WTC11 (cell line): ENCODE measurements around the gene WDR90. TPM values are rescaled to one million over a fixed set of nuclear protein-coding genes. Genes with fewer than 3 reads are reported as not detected.

Experiments used
- ATAC-seq: fragments of 200-7000 bp; cut with Tn5 transposase; 2 replicates; pipeline ENCODE4 v1.10.0; 2021; ENCODE audit warnings: mild to moderate bottlenecking, moderate library complexity
- CTCF ChIA-PET: fragments of 300-600 bp; sonication (Branson Sonifier 250); formaldehyde crosslinking; loops from one replicate; lab custom pipeline; 2021; ENCODE audit warnings: antibody characterized with exemption; lab: Charles Lee
- POLR2A ChIA-PET: fragments of 350-600 bp; sonication (Branson Sonifier 250); formaldehyde crosslinking; loops from one replicate; lab custom pipeline; 2021; ENCODE audit warnings: antibody characterized with exemption; lab: Charles Lee
- DNase-seq: peaks from one replicate; pipeline ENCODE4 v3.0.0; 2021; ENCODE audit warnings: low spot score
- H3K27ac Mint-ChIP-seq: 2 replicates; pipeline ENCODE4 v1.8.0; 2021; ENCODE audit warnings: mixed read lengths
- H3K27me3 Mint-ChIP-seq: 2 replicates; pipeline ENCODE4 v1.8.0; 2021; ENCODE audit warnings: low read depth, mild to moderate bottlenecking, moderate library complexity, mixed read lengths
- H3K36me3 Mint-ChIP-seq: 2 replicates; pipeline ENCODE4 v1.8.0; 2021; ENCODE audit warnings: mixed read lengths
- H3K4me1 Mint-ChIP-seq: 2 replicates; pipeline ENCODE4 v1.8.0; 2022; ENCODE audit warnings: mixed read lengths
- H3K4me3 Mint-ChIP-seq: 2 replicates; pipeline ENCODE4 v1.8.0; 2021; ENCODE audit warnings: mild to moderate bottlenecking, moderate library complexity, mixed read lengths
- H3K9me3 Mint-ChIP-seq: 2 replicates; pipeline ENCODE4 v1.8.0; 2021; ENCODE audit warnings: mixed read lengths
- AFF4 ChIP-seq: sonication (generic); formaldehyde crosslinking; IDR thresholded peaks from 2 replicates; pipeline ENCODE4 v1.8.1; 2023; ENCODE audit warnings: mild to moderate bottlenecking, missing genetic modification reagents, borderline replicate concordance
- ATF6 ChIP-seq: sonication (generic); formaldehyde crosslinking; IDR thresholded peaks from 2 replicates; pipeline ENCODE4 v1.8.1; 2023; ENCODE audit warnings: mild to moderate bottlenecking, missing genetic modification reagents
- CREM ChIP-seq: sonication (generic); formaldehyde crosslinking; IDR thresholded peaks from 2 replicates; pipeline ENCODE4 v1.8.1; 2022; ENCODE audit warnings: mild to moderate bottlenecking, missing genetic modification reagents, moderate library complexity
- HMGXB4 ChIP-seq: sonication (generic); formaldehyde crosslinking; IDR thresholded peaks from 2 replicates; pipeline ENCODE4 v1.8.1; 2023; ENCODE audit warnings: mild to moderate bottlenecking, moderate library complexity, missing genetic modification reagents
- MLX ChIP-seq: sonication (generic); formaldehyde crosslinking; IDR thresholded peaks from 2 replicates; pipeline ENCODE4 v1.8.1; 2023; ENCODE audit warnings: mild to moderate bottlenecking, missing genetic modification reagents, moderate library complexity
- NFATC4 ChIP-seq: fragments of 250-450 bp; sonication (Bioruptor Pico); IDR thresholded peaks from 2 replicates; pipeline ENCODE4 v1.9.0; 2021; ENCODE audit warnings: mild to moderate bottlenecking
- NFE2L1 ChIP-seq: sonication (generic); formaldehyde crosslinking; IDR thresholded peaks from 2 replicates; pipeline ENCODE4 v1.8.1; 2023; ENCODE audit warnings: missing genetic modification reagents
- SMAD4 ChIP-seq: sonication (generic); formaldehyde crosslinking; IDR thresholded peaks from 2 replicates; pipeline ENCODE4 v1.8.0; 2022; ENCODE audit warnings: mild to moderate bottlenecking, missing genetic modification reagents
- STAT6 ChIP-seq: sonication (generic); formaldehyde crosslinking; conservative IDR thresholded peaks from 2 replicates; pipeline ENCODE4 v1.8.1; 2023; ENCODE audit warnings: mild to moderate bottlenecking, low read depth, missing genetic modification reagents, moderate library complexity
- USF1 ChIP-seq: sonication (generic); formaldehyde crosslinking; IDR thresholded peaks from 2 replicates; pipeline ENCODE4 v1.8.0; 2022; ENCODE audit warnings: mild to moderate bottlenecking, missing genetic modification reagents
- USF2 ChIP-seq: sonication (generic); formaldehyde crosslinking; IDR thresholded peaks from 2 replicates; pipeline ENCODE4 v1.8.1; 2023; ENCODE audit warnings: mild to moderate bottlenecking, missing genetic modification reagents, moderate library complexity
- ZNF219 ChIP-seq: sonication (generic); formaldehyde crosslinking; IDR thresholded peaks from 2 replicates; pipeline ENCODE4 v1.8.0; 2023; ENCODE audit warnings: missing genetic modification reagents, mild to moderate bottlenecking, borderline replicate concordance
- total RNA-seq: library from RNA; stranded (reverse); gene quantifications from 3 replicates; pipeline ENCODE4 v1.2.3, GENCODE V29; 2021

The WDR90 gene
- total RNA-seq, 1 experiment from 2014 or later, result 75.8 TPM

GRCh38 chr16:645852-646678 lies 3.1 kb upstream of the WDR90 start (continued):
- TF ChIP-seq ATF6 (CRISPR knock-in tag), result no peak
- no peak for TF ChIP-seq SMAD4 (CRISPR knock-in tag)

GRCh38 chr16:646679-647172 lies 2.4 kb upstream of the WDR90 start:
- Mint-ChIP-seq H3K9me3 (no peaks in the 10 kb centered on the region), H3K27me3 (no peaks in the 10 kb centered on the region), H3K36me3 (no peaks in the 10 kb centered on the region), H3K27ac (no peak overlapping the region), H3K4me1 (peaks cover 10% of the 10 kb centered on the region; the same call in 1 of the 2 replicates), H3K4me3 (no peak overlapping the region)
- no peak for DNase-seq
- POLR2A ChIA-PET, result interaction anchor here (2.3 kb wide), 1 partner anchor 10 kb away, joined by 7 read pairs; the partner anchor contains the start of gene METTL26
- CTCF ChIA-PET, result interaction anchor here (1.8 to 6.4 kb wide), 4 partner anchors 9 to 94 kb away, joined by 4 to 54 read pairs (median 21); partner anchors contain the start of genes CIAO3 and METTL26
- ATAC-seq, result no peak
- TF ChIP-seq NFE2L1 (CRISPR knock-in tag) (no peak), USF1 (CRISPR knock-in tag) (no peak)

- Mint-ChIP-seq H3K4me3 (no peak overlapping the region), H3K4me1 (peaks cover 10% of the 10 kb centered on the region; the same call in 1 of the 2 replicates), H3K27ac (no peak overlapping the region), H3K27me3 (no peaks in the 10 kb centered on the region), H3K36me3 (no peaks in the 10 kb centered on the region), H3K9me3 (no peaks in the 10 kb centered on the region)
- no peak for ATAC-seq
- no peak for DNase-seq
- ChIA-PET POLR2A (interaction anchor here (0.5 to 2.3 kb wide), 3 partner anchors 9 to 265 kb away, joined by 4 to 7 read pairs (median 7); partner anchors contain the start of gene METTL26), CTCF (interaction anchor here (0.6 to 6.4 kb wide), 31 partner anchors 10 to 277 kb away, joined by 3 to 54 read pairs (median 5); partner anchors contain the start of genes ANTKMT, CIAO3, DECR2 and METTL26)
- TF ChIP-seq ZNF219, result no peak
- TF ChIP-seq STAT6 (CRISPR knock-in tag), result no peak
- no peak for TF ChIP-seq CREM (CRISPR knock-in tag)
- TF ChIP-seq USF2 (CRISPR knock-in tag), result no peak
- no peak for TF ChIP-seq AFF4 (CRISPR knock-in tag)
- TF ChIP-seq NFATC4 (CRISPR knock-in tag), result 0 out of 2 replicates have a peak, but pooled peaks have one; percentile 15
- 0 out of 2 replicates have a peak, but pooled peaks have one; percentile 18 for TF ChIP-seq MLX (CRISPR knock-in tag)
- no peak for TF ChIP-seq HMGXB4 (CRISPR knock-in tag)
Observed at GRCh38 chr16:647173-647902, 1.8 kb upstream of the WDR90 start.
